ENCODE measurements around the gene NOTCH2NLA.
"Not testable (repeated sequence)": the region's sequence is repeated elsewhere in the genome, so short reads cannot be mapped to it uniquely, and the experiment has no call there.

The NOTCH2NLA gene

DNA sequence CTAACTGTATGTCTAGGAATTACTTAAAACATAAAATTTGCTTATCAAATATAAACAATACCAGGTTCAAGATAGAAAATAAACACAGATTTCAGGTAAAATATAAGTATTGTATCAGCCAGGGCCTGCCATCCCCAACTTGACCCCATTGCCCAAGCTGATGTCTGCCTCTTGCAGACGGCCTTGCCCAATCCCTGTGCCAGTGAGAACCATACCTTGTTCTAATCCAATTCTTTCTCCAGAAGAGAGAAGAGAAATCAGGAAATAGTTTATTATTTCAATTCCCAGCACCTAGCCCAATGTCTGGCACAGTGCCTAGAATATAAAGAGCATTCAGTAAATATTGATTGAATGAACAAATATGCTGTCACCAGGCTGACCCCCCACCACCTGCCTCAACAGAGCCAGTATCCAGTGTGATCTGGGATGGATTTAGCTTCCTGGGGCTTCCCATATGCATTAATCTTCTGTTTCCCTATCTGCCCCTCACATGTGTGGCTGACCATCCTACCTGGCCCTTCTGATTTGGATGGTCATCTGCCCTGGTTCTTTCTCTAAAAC, 29.3 kb upstream of the NOTCH2NLA start:
- H3K4me1 ChIP-seq (ENCODE audit: control insufficient read depth in 1 of 2, insufficient read depth in 2 of 2, low read length in 2 of 2); H3K27me3 ChIP-seq (ENCODE audit: low read depth, low read length); H3K4me3 ChIP-seq (ENCODE audit: low read depth in 1 of 2, low read length in 2 of 2); H3K27ac ChIP-seq (ENCODE audit: low read length); H3K36me3 ChIP-seq (ENCODE audit: control insufficient read depth in 1 of 2, insufficient read depth in 2 of 2, low read length in 2 of 2); H3K9me3 ChIP-seq (ENCODE audit: control insufficient read depth in 1 of 2, low read length in 2 of 2): not testable (repeated sequence)

DNA sequence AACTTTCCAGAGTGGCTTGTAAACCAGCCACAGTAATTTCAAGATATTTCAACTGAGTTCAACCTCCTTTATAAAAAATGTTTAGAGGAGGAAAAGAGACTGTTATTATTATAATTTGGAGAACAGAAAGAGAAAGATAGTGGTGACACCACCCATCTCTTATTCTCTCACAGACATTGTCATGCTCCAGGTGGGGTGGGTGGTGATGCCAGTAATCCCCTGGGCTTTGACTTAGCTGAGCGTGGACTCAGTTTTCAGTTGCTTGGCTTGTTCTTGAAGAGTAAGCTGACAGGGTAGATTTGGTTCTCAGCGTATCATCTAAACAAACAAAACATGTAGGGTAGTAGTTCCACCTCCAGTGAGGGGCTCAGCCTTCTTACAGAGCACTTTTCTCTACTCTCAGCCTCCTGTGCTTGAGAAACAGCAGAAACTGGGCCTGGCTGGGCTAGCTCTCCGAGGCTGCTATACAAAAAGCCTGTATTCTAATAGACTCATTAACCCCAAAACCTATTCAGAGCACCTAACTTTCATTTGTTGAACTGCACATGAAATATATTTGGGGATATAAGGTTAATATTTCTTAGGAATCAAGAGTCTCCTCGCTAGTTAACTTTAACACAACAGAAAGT, 25.9 kb upstream of the NOTCH2NLA start:
- not testable (repeated sequence) for H3K27ac ChIP-seq (ENCODE audit: low read length); H3K27me3 ChIP-seq (ENCODE audit: low read depth, low read length); H3K9me3 ChIP-seq (ENCODE audit: control insufficient read depth in 1 of 2, low read length in 2 of 2); H3K4me3 ChIP-seq (ENCODE audit: low read depth in 1 of 2, low read length in 2 of 2); H3K36me3 ChIP-seq (ENCODE audit: control insufficient read depth in 1 of 2, insufficient read depth in 2 of 2, low read length in 2 of 2); H3K4me1 ChIP-seq (ENCODE audit: control insufficient read depth in 1 of 2, insufficient read depth in 2 of 2, low read length in 2 of 2)

DNA sequence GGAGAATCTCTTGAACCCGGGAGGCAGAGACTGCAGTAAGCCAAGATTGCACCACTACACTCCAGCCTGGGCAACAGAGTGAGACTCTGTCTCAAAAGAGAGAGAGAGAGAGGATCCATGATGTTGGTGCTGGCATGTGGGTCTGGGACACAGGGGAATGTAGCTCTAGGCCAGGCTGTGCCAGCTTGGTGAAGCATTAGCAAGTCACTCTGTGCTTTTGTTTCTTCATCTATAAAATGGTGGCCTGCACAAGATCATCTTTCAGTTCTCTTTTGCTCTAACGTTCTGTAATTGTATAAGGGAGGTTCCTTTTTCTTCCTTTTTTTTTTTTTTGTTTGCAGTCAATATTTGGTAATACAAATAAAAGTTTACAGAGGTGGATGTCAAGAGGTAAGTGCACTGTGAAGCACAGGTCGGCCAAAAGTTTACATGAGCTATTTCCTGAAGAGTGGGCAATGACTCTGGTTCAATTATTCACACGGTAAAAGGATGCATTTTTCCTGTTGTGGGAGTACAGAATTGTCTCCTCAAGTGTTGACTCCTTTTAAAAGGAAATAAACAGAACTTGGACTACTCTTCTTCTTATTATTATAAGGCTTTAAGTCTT, 24.5 kb upstream of the NOTCH2NLA start:
- H3K36me3 ChIP-seq (ENCODE audit: control insufficient read depth in 1 of 2, insufficient read depth in 2 of 2, low read length in 2 of 2); H3K4me1 ChIP-seq (ENCODE audit: control insufficient read depth in 1 of 2, insufficient read depth in 2 of 2, low read length in 2 of 2); H3K27ac ChIP-seq (ENCODE audit: low read length); H3K4me3 ChIP-seq (ENCODE audit: low read depth in 1 of 2, low read length in 2 of 2); H3K9me3 ChIP-seq (ENCODE audit: control insufficient read depth in 1 of 2, low read length in 2 of 2); H3K27me3 ChIP-seq (ENCODE audit: low read depth, low read length): not testable (repeated sequence)

DNA sequence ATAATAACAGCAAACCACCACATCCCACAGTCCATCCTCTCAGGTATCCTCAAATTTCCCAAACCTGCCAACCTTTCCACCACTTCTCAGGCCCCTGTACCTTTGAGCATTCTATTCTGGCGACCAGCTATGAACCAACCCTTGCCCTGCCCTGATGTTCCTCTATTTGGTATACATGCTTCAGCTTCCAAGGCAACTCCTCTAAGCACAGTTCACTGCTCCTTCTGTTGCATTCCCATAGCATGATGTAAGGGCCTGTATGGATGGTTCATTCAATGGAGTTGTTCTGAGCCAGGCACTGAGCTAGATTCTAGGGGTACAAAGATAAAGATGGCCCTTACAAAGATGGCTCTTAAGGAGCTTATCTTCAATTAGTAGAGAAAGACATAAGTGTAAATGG, 22.7 kb upstream of the NOTCH2NLA start:
- H3K36me3 ChIP-seq (ENCODE audit: control insufficient read depth in 1 of 2, insufficient read depth in 2 of 2, low read length in 2 of 2); H3K4me3 ChIP-seq (ENCODE audit: low read depth in 1 of 2, low read length in 2 of 2); H3K27me3 ChIP-seq (ENCODE audit: low read depth, low read length): not testable (repeated sequence)

DNA sequence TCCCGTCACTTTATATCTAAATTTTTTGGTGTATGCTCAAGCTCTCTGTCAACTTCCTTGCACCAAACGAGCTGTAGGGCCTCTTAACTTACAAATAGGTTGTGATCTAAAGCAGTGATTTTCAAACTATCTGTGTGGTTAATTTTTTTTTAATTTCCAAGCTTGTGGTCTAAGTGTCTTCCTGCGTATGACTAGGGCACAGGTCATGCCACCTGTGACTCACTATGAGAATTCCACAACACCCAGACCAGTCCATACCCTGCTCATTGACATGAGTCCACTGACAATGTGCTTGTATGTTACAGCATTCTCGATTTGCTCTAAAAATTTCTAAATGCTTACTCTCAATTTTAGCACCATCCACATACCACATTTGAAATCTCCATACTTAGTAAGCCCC, 19.8 kb upstream of the NOTCH2NLA start:
- H3K4me3 ChIP-seq (ENCODE audit: low read depth in 1 of 2, low read length in 2 of 2); H3K4me1 ChIP-seq (ENCODE audit: control insufficient read depth in 1 of 2, insufficient read depth in 2 of 2, low read length in 2 of 2); H3K27ac ChIP-seq (ENCODE audit: low read length); H3K27me3 ChIP-seq (ENCODE audit: low read depth, low read length); H3K9me3 ChIP-seq (ENCODE audit: control insufficient read depth in 1 of 2, low read length in 2 of 2); H3K36me3 ChIP-seq (ENCODE audit: control insufficient read depth in 1 of 2, insufficient read depth in 2 of 2, low read length in 2 of 2): not testable (repeated sequence)

More for the DNA sequence above, 22.7 kb upstream of the NOTCH2NLA start:
- not testable (repeated sequence) for H3K4me1 ChIP-seq (ENCODE audit: control insufficient read depth in 1 of 2, insufficient read depth in 2 of 2, low read length in 2 of 2); H3K27ac ChIP-seq (ENCODE audit: low read length); H3K9me3 ChIP-seq (ENCODE audit: control insufficient read depth in 1 of 2, low read length in 2 of 2)

DNA sequence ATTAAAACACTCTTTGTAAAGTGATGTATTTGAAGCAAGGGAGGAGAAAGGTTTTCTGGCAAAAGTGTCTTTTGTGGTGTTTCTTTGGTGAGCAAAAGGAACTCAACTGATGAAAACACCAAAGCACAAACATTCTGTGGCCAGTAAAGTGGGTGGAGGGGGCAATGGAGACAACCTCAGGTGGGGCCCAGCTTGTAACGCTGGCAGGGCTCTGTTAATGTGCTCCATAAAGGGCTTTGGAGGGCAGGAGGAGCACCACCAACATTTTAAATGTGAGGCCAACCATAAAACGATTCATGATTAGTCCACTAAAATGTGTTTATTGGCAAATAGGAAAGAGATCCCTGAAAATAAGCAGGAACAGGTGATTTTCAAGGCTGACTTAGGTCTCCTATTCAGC, 7.8 kb upstream of the NOTCH2NLA start:
- not testable (repeated sequence) for H3K27me3 ChIP-seq (ENCODE audit: low read depth, low read length); H3K27ac ChIP-seq (ENCODE audit: low read length); H3K9me3 ChIP-seq (ENCODE audit: control insufficient read depth in 1 of 2, low read length in 2 of 2); H3K36me3 ChIP-seq (ENCODE audit: control insufficient read depth in 1 of 2, insufficient read depth in 2 of 2, low read length in 2 of 2); H3K4me1 ChIP-seq (ENCODE audit: control insufficient read depth in 1 of 2, insufficient read depth in 2 of 2, low read length in 2 of 2); H3K4me3 ChIP-seq (ENCODE audit: low read depth in 1 of 2, low read length in 2 of 2)

DNA sequence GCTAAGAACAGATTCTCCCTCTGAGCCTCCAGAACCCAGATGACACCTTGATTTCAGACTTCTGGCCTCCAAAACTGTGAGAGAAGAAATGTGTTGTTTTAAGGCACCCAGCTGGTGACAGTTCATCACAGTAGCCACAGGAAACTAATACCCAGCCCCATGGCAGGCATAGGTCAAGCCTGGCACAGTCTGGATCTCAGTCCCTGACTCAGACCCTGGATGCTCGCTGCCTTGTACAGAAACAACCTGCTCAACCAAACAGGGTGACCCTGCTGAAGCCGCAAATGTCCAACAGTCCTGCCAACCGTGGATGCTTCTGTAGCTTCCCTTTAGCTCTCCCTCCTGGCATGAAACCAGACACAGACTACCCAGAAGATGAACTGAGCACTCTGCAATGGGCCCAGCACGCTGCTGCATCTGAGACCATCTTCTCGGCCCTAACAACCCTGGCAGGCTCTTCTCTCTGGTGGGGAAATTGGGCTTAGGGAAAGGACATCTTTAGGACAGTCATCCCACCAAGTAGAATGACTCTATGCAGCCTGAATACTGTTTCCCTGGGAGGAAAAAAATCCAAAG, 7.3 kb upstream of the NOTCH2NLA start:
- not testable (repeated sequence) for H3K4me3 ChIP-seq (ENCODE audit: low read depth in 1 of 2, low read length in 2 of 2); H3K27ac ChIP-seq (ENCODE audit: low read length); H3K27me3 ChIP-seq (ENCODE audit: low read depth, low read length)

DNA sequence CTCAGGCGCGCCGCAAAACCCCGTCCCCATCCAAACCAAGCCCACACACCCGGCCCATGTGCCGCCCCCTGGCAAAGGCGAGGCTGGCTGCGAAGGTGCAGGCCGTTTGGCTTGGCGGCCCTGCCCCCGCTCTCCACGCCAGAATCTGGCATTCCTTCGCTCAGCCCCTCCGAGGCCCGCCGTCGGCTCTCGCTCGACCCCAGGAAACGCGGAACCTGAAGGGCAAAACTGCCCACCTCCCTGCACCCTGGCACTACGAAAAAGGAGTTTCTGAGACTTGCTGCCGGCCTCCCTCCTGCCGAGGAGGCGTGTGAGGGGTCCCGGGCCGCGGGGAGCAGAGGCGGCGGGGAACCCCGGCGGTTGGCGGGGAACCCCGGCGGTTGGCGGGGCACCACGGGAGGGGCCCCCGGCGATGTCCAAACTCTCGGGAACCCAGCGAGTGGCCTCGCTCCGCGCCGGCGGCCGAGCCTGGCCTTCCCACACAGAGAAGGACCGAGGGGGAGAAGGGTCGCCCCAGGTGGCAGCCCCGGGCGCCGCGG, 608 bp downstream of the NOTCH2NLA start:
- not testable (repeated sequence) for H3K27me3 ChIP-seq (ENCODE audit: low read depth, low read length); H3K4me1 ChIP-seq (ENCODE audit: control insufficient read depth in 1 of 2, insufficient read depth in 2 of 2, low read length in 2 of 2); H3K36me3 ChIP-seq (ENCODE audit: control insufficient read depth in 1 of 2, insufficient read depth in 2 of 2, low read length in 2 of 2); H3K27ac ChIP-seq (ENCODE audit: low read length); H3K9me3 ChIP-seq (ENCODE audit: control insufficient read depth in 1 of 2, low read length in 2 of 2)
- peak overlapping the region in 1 of 2 donors; percentile 54 for H3K4me3 ChIP-seq (ENCODE audit: low read depth in 1 of 2, low read length in 2 of 2)

More for the DNA sequence above, 7.3 kb upstream of the NOTCH2NLA start:
- H3K36me3 ChIP-seq (ENCODE audit: control insufficient read depth in 1 of 2, insufficient read depth in 2 of 2, low read length in 2 of 2); H3K9me3 ChIP-seq (ENCODE audit: control insufficient read depth in 1 of 2, low read length in 2 of 2); H3K4me1 ChIP-seq (ENCODE audit: control insufficient read depth in 1 of 2, insufficient read depth in 2 of 2, low read length in 2 of 2): not testable (repeated sequence)

DNA sequence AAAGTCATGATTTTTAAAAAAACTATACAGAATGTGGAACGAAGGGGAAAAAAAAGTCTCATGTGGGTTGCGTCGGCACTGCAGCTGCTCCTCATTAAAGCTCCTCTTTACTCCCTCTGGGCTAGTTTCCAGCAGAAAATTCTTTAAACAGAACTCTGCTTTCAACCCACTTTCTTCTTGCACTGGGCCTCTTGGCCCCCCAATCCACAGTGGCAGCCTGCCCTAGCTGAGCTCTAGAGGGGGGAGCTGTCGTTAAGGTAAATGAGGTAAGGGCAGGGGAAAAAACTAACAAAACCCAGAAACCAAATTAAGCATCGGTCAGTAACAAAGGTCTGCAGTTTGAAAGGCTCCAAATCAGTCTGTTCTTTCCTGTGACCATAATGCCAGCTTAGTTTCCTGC, 54.3 kb downstream of the NOTCH2NLA start:
- not testable (repeated sequence) for H3K27me3 ChIP-seq (ENCODE audit: low read depth, low read length); H3K36me3 ChIP-seq (ENCODE audit: control insufficient read depth in 1 of 2, insufficient read depth in 2 of 2, low read length in 2 of 2); H3K4me3 ChIP-seq (ENCODE audit: low read depth in 1 of 2, low read length in 2 of 2); H3K27ac ChIP-seq (ENCODE audit: low read length); H3K4me1 ChIP-seq (ENCODE audit: control insufficient read depth in 1 of 2, insufficient read depth in 2 of 2, low read length in 2 of 2); H3K9me3 ChIP-seq (ENCODE audit: control insufficient read depth in 1 of 2, low read length in 2 of 2)

DNA sequence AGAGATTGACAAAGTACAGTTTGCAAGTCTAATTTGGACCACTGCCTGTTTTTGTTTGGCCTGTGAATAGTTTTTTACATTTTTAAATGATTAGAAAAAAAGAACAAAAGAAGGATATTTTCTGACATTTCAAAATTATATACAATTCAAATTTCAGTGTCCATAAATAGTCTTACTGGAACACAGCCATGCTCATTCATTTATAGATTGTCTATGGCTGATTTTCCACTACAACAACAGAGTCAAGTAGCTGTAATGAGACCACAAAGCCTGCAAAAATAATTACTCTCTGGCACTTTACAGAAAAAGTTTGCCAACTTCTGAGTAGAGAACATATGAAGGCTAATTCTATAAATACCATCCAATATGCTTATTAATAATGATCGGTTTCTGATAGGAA, 61.1 kb downstream of the NOTCH2NLA start:
- H3K4me3 ChIP-seq (ENCODE audit: low read depth in 1 of 2, low read length in 2 of 2); H3K4me1 ChIP-seq (ENCODE audit: control insufficient read depth in 1 of 2, insufficient read depth in 2 of 2, low read length in 2 of 2); H3K27ac ChIP-seq (ENCODE audit: low read length); H3K9me3 ChIP-seq (ENCODE audit: control insufficient read depth in 1 of 2, low read length in 2 of 2); H3K27me3 ChIP-seq (ENCODE audit: low read depth, low read length); H3K36me3 ChIP-seq (ENCODE audit: control insufficient read depth in 1 of 2, insufficient read depth in 2 of 2, low read length in 2 of 2): not testable (repeated sequence)

DNA sequence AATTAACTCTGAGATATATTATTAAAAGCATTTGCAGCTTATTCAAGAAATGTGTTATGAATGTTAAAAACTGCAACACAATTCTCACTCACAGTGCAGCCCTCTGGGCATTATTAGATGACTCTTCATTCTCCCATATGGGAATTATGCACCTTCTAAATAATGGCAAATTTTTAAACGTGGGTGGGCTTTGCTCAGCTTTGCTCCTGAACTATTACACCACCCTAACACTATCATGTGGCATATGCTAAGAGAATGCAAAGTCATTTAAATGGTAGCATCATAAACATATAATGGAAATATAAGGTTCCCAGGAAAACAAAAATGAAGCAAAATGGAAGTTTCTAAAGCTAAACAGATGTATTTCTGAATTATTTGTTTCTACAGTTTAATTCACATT, 61.5 kb downstream of the NOTCH2NLA start:
- H3K4me1 ChIP-seq (ENCODE audit: control insufficient read depth in 1 of 2, insufficient read depth in 2 of 2, low read length in 2 of 2); H3K27me3 ChIP-seq (ENCODE audit: low read depth, low read length); H3K4me3 ChIP-seq (ENCODE audit: low read depth in 1 of 2, low read length in 2 of 2); H3K36me3 ChIP-seq (ENCODE audit: control insufficient read depth in 1 of 2, insufficient read depth in 2 of 2, low read length in 2 of 2); H3K27ac ChIP-seq (ENCODE audit: low read length); H3K9me3 ChIP-seq (ENCODE audit: control insufficient read depth in 1 of 2, low read length in 2 of 2): not testable (repeated sequence)

DNA sequence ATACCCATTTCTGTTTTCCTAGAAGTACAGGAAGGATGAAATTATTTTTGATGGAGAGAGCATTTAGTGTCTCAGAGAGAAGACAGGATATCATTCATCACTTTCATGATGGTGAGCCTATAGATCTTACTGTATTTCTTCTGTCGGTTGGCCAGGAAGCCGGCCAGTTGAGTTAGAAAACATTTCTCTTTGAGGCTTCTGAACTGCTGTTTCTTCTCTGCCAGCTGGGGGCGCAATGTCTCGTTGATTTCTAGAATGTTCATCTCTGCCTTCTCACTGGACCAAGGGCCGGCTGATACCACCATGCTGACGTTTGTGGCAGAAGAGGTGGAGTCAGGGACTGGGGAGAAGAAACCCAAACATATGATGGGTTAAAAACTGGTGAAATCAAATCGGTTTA, 84.4 kb downstream of the NOTCH2NLA start, which contains the start of gene NBPF10:
TSS of gene NBPF10 (minus strand) at position 340 of the 400 bp plus-strand sequence. CDS start at position 305, 35 bp downstream.
- not testable (repeated sequence) for H3K9me3 ChIP-seq (ENCODE audit: control insufficient read depth in 1 of 2, low read length in 2 of 2); H3K4me1 ChIP-seq (ENCODE audit: control insufficient read depth in 1 of 2, insufficient read depth in 2 of 2, low read length in 2 of 2); H3K4me3 ChIP-seq (ENCODE audit: low read depth in 1 of 2, low read length in 2 of 2); H3K36me3 ChIP-seq (ENCODE audit: control insufficient read depth in 1 of 2, insufficient read depth in 2 of 2, low read length in 2 of 2); H3K27ac ChIP-seq (ENCODE audit: low read length); H3K27me3 ChIP-seq (ENCODE audit: low read depth, low read length)

Data from muscle layer of duodenum (tissue), 2 donors.